ENCODE results near the gene RNF5.

DNA sequence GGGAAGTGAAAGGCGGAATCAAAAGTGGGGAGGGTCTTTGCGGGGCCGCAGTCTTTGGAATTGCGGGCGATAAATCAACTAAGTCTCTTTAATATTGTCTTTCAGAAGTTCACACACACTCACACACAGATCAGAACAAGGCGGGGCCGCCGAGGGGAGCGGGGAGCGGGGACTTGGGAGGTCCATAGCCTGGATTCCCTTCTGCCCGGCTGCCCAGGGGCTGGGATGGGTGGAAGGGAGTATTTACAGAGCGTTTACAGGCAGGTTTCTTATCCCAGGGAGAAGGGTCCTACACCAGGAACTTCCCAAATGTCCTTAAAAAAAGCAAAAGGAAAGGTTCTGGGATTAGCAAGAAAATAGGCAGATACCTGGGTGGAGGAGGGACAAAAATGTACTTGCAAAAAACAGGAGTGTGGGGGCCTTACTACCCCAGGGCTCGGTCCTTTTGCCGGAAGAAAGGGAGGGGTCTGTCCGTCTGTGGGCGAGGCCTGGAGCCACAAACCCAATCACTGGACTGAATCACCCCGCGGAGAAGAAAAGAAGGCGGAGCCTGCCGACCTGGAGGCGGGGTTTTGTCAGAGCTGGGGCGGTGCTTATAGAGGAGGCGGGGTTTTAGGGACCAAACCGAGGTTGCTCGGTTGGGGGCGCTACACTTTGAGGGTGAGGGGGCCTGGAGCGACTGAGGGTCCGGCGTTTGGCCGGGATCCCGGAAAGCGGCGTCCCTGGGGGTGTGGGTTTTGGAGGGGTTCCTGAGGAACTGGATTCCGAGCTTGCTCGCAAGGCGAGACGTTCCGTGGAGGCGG is 29.7 kb upstream of the RNF5 start:
- TF ChIP-seq POLR2AphosphoS5 (IDR thresholded peaks at IDR 0.05) (no peak), POLR2A (IDR thresholded peaks at IDR 0.05) (no peak)
- TF ChIP-seq, protein P1, sequence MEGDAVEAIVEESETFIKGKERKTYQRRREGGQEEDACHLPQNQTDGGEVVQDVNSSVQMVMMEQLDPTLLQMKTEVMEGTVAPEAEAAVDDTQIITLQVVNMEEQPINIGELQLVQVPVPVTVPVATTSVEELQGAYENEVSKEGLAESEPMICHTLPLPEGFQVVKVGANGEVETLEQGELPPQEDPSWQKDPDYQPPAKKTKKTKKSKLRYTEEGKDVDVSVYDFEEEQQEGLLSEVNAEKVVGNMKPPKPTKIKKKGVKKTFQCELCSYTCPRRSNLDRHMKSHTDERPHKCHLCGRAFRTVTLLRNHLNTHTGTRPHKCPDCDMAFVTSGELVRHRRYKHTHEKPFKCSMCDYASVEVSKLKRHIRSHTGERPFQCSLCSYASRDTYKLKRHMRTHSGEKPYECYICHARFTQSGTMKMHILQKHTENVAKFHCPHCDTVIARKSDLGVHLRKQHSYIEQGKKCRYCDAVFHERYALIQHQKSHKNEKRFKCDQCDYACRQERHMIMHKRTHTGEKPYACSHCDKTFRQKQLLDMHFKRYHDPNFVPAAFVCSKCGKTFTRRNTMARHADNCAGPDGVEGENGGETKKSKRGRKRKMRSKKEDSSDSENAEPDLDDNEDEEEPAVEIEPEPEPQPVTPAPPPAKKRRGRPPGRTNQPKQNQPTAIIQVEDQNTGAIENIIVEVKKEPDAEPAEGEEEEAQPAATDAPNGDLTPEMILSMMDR (IDR thresholded peaks at IDR 0.05), result no peak

Measured in sigmoid colon (tissue), 4 donors.